WTC11 (cell line): Measurements from ENCODE around the gene MAB21L1. TPM values are rescaled to one million over a fixed set of nuclear protein-coding genes. Genes with fewer than 3 reads are reported as not detected.

Experiments
- ATAC-seq: fragments of 200-7000 bp; cut with Tn5 transposase; 2 replicates; pipeline ENCODE4 v1.10.0; 2021; ENCODE audit warnings: mild to moderate bottlenecking, moderate library complexity
- CTCF ChIA-PET: fragments of 300-600 bp; sonication (Branson Sonifier 250); formaldehyde crosslinking; loops from one replicate; lab custom pipeline; 2021; ENCODE audit warnings: antibody characterized with exemption; lab: Charles Lee
- POLR2A ChIA-PET: fragments of 350-600 bp; sonication (Branson Sonifier 250); formaldehyde crosslinking; loops from one replicate; lab custom pipeline; 2021; ENCODE audit warnings: antibody characterized with exemption; lab: Charles Lee
- DNase-seq: peaks from one replicate; pipeline ENCODE4 v3.0.0; 2021; ENCODE audit warnings: low spot score
- H3K27ac Mint-ChIP-seq: 2 replicates; pipeline ENCODE4 v1.8.0; 2021; ENCODE audit warnings: mixed read lengths
- H3K27me3 Mint-ChIP-seq: 2 replicates; pipeline ENCODE4 v1.8.0; 2021; ENCODE audit warnings: low read depth, mild to moderate bottlenecking, moderate library complexity, mixed read lengths
- H3K36me3 Mint-ChIP-seq: 2 replicates; pipeline ENCODE4 v1.8.0; 2021; ENCODE audit warnings: mixed read lengths
- H3K4me1 Mint-ChIP-seq: 2 replicates; pipeline ENCODE4 v1.8.0; 2022; ENCODE audit warnings: mixed read lengths
- H3K4me3 Mint-ChIP-seq: 2 replicates; pipeline ENCODE4 v1.8.0; 2021; ENCODE audit warnings: mild to moderate bottlenecking, moderate library complexity, mixed read lengths
- H3K9me3 Mint-ChIP-seq: 2 replicates; pipeline ENCODE4 v1.8.0; 2021; ENCODE audit warnings: mixed read lengths
- ATF6 ChIP-seq: sonication (generic); formaldehyde crosslinking; IDR thresholded peaks from 2 replicates; pipeline ENCODE4 v1.8.1; 2023; ENCODE audit warnings: mild to moderate bottlenecking, missing genetic modification reagents
- ELF4 ChIP-seq: sonication (generic); formaldehyde crosslinking; IDR thresholded peaks from 2 replicates; pipeline ENCODE4 v1.8.1; 2022; ENCODE audit warnings: low read depth, mild to moderate bottlenecking, moderate library complexity, missing genetic modification reagents
- EMX1 ChIP-seq: fragments of 250-450 bp; sonication (Bioruptor Pico); IDR thresholded peaks from 2 replicates; pipeline ENCODE4 v1.8.0; 2021; ENCODE audit warnings: mild to moderate bottlenecking
- ERG ChIP-seq: fragments of 250-450 bp; sonication (Bioruptor Pico); IDR thresholded peaks from 2 replicates; pipeline ENCODE4 v1.8.0; 2021; ENCODE audit warnings: mild to moderate bottlenecking
- ESRRA ChIP-seq: sonication (generic); formaldehyde crosslinking; IDR thresholded peaks from 2 replicates; pipeline ENCODE4 v1.8.1; 2022; ENCODE audit warnings: mild to moderate bottlenecking, missing genetic modification reagents, borderline replicate concordance
- ETV6 ChIP-seq: sonication (generic); formaldehyde crosslinking; IDR thresholded peaks from 2 replicates; pipeline ENCODE4 v1.8.1; 2022; ENCODE audit warnings: mild to moderate bottlenecking, missing genetic modification reagents
- GABPB1 ChIP-seq: sonication (generic); formaldehyde crosslinking; IDR thresholded peaks from 2 replicates; pipeline ENCODE4 v1.8.1; 2023; ENCODE audit warnings: mild to moderate bottlenecking, missing genetic modification reagents
- GTF2I ChIP-seq: fragments of 250-450 bp; sonication (Bioruptor Pico); conservative IDR thresholded peaks from 2 replicates; pipeline ENCODE4 v1.4.0; 2021; ENCODE audit warnings: mild to moderate bottlenecking
- JUN ChIP-seq: sonication (generic); formaldehyde crosslinking; IDR thresholded peaks from 2 replicates; pipeline ENCODE4 v1.8.0; 2023; ENCODE audit warnings: mild to moderate bottlenecking, missing genetic modification reagents
- KAT7 ChIP-seq: sonication (generic); formaldehyde crosslinking; IDR thresholded peaks from 2 replicates; pipeline ENCODE4 v1.8.1; 2023; ENCODE audit warnings: missing genetic modification reagents, mild to moderate bottlenecking, borderline replicate concordance
- MAX ChIP-seq: sonication (generic); formaldehyde crosslinking; IDR thresholded peaks from 2 replicates; pipeline ENCODE4 v1.8.0; 2022; ENCODE audit warnings: mild to moderate bottlenecking, missing genetic modification reagents
- NFATC4 ChIP-seq: fragments of 250-450 bp; sonication (Bioruptor Pico); IDR thresholded peaks from 2 replicates; pipeline ENCODE4 v1.9.0; 2021; ENCODE audit warnings: mild to moderate bottlenecking
- RORB ChIP-seq: fragments of 250-450 bp; sonication (Bioruptor Pico); IDR thresholded peaks from 2 replicates; pipeline ENCODE4 v1.9.0; 2021; ENCODE audit warnings: mild to moderate bottlenecking
- ZBTB21 ChIP-seq: sonication (generic); formaldehyde crosslinking; IDR thresholded peaks from 2 replicates; pipeline ENCODE4 v1.8.1; 2023; ENCODE audit warnings: mild to moderate bottlenecking, missing genetic modification reagents, borderline replicate concordance
- ZNF138 ChIP-seq: sonication (generic); formaldehyde crosslinking; conservative IDR thresholded peaks from 2 replicates; pipeline ENCODE4 v1.8.1; 2022; ENCODE audit warnings: mild to moderate bottlenecking, moderate library complexity, missing genetic modification reagents
- ZNF232 ChIP-seq: sonication (generic); formaldehyde crosslinking; IDR thresholded peaks from 2 replicates; pipeline ENCODE4 v1.8.0; 2022; ENCODE audit warnings: mild to moderate bottlenecking, missing genetic modification reagents
- ZNF317 ChIP-seq: sonication (generic); formaldehyde crosslinking; IDR thresholded peaks from 2 replicates; pipeline ENCODE4 v1.8.1; 2023; ENCODE audit warnings: low read depth, mild to moderate bottlenecking, moderate library complexity, missing genetic modification reagents, borderline replicate concordance
- ZNF416 ChIP-seq: fragments of 250-450 bp; sonication (Bioruptor Pico); IDR thresholded peaks from 2 replicates; pipeline ENCODE4 v1.9.0; 2021; ENCODE audit warnings: mild to moderate bottlenecking, inconsistent platforms
- ZNF423 ChIP-seq: fragments of 250-450 bp; sonication (Bioruptor Pico); IDR thresholded peaks from 2 replicates; pipeline ENCODE4 v2.1.2; 2022; ENCODE audit warnings: mild to moderate bottlenecking, moderate library complexity
- total RNA-seq: library from RNA; stranded (reverse); gene quantifications from 3 replicates; pipeline ENCODE4 v1.2.3, GENCODE V29; 2021
- TF ChIP-seq, protein P1 (sequence below): sonication (generic); formaldehyde crosslinking; IDR thresholded peaks from 2 replicates; pipeline ENCODE4 v1.8.1; 2023; ENCODE audit warnings: mild to moderate bottlenecking, missing genetic modification reagents, borderline replicate concordance
- TF ChIP-seq, protein P2 (sequence below): sonication (generic); formaldehyde crosslinking; IDR thresholded peaks from 2 replicates; pipeline ENCODE4 v1.8.1; 2023; ENCODE audit warnings: mild to moderate bottlenecking, missing genetic modification reagents, moderate library complexity
- TF ChIP-seq, protein P3 (sequence below): sonication (generic); formaldehyde crosslinking; IDR thresholded peaks from 2 replicates; pipeline ENCODE4 v1.8.0; 2022; ENCODE audit warnings: mild to moderate bottlenecking, missing genetic modification reagents
- TF ChIP-seq, protein P4 (sequence below): sonication (generic); formaldehyde crosslinking; IDR thresholded peaks from 2 replicates; pipeline ENCODE4 v1.8.0; 2022; ENCODE audit warnings: mild to moderate bottlenecking, missing genetic modification reagents

MAB21L1 gene
- total RNA-seq, 1 experiment from 2014 or later = 0.15 TPM

- Mint-ChIP-seq H3K27ac (no peak overlapping the region), H3K36me3 (no peaks in the 10 kb centered on the region), H3K27me3 (no peaks in the 10 kb centered on the region), H3K4me1 (peaks cover 5% of the 10 kb centered on the region; the same call in 1 of the 2 replicates), H3K9me3 (no peaks in the 10 kb centered on the region), H3K4me3 (no peak overlapping the region)
- DNase-seq (no peak), ATAC-seq (no peak)
- TF ChIP-seq ETV6 = no peak
- no peak for TF ChIP-seq ZNF416 (CRISPR knock-in tag)
- TF ChIP-seq ZNF317 (CRISPR knock-in tag) = no peak
- TF ChIP-seq GTF2I = no peak
- TF ChIP-seq GABPB1 (CRISPR knock-in tag) = no peak
- TF ChIP-seq, protein P1, sequence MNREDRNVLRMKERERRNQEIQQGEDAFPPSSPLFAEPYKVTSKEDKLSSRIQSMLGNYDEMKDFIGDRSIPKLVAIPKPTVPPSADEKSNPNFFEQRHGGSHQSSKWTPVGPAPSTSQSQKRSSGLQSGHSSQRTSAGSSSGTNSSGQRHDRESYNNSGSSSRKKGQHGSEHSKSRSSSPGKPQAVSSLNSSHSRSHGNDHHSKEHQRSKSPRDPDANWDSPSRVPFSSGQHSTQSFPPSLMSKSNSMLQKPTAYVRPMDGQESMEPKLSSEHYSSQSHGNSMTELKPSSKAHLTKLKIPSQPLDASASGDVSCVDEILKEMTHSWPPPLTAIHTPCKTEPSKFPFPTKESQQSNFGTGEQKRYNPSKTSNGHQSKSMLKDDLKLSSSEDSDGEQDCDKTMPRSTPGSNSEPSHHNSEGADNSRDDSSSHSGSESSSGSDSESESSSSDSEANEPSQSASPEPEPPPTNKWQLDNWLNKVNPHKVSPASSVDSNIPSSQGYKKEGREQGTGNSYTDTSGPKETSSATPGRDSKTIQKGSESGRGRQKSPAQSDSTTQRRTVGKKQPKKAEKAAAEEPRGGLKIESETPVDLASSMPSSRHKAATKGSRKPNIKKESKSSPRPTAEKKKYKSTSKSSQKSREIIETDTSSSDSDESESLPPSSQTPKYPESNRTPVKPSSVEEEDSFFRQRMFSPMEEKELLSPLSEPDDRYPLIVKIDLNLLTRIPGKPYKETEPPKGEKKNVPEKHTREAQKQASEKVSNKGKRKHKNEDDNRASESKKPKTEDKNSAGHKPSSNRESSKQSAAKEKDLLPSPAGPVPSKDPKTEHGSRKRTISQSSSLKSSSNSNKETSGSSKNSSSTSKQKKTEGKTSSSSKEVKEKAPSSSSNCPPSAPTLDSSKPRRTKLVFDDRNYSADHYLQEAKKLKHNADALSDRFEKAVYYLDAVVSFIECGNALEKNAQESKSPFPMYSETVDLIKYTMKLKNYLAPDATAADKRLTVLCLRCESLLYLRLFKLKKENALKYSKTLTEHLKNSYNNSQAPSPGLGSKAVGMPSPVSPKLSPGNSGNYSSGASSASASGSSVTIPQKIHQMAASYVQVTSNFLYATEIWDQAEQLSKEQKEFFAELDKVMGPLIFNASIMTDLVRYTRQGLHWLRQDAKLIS (CRISPR knock-in tag) = no peak
- no peak for TF ChIP-seq EMX1 (CRISPR knock-in tag)
- no peak for TF ChIP-seq ELF4
- no peak for TF ChIP-seq JUN (CRISPR knock-in tag)
- TF ChIP-seq MAX (CRISPR knock-in tag) = no peak
- TF ChIP-seq, protein P2, sequence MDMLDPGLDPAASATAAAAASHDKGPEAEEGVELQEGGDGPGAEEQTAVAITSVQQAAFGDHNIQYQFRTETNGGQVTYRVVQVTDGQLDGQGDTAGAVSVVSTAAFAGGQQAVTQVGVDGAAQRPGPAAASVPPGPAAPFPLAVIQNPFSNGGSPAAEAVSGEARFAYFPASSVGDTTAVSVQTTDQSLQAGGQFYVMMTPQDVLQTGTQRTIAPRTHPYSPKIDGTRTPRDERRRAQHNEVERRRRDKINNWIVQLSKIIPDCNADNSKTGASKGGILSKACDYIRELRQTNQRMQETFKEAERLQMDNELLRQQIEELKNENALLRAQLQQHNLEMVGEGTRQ = no peak
- TF ChIP-seq, protein P3, sequence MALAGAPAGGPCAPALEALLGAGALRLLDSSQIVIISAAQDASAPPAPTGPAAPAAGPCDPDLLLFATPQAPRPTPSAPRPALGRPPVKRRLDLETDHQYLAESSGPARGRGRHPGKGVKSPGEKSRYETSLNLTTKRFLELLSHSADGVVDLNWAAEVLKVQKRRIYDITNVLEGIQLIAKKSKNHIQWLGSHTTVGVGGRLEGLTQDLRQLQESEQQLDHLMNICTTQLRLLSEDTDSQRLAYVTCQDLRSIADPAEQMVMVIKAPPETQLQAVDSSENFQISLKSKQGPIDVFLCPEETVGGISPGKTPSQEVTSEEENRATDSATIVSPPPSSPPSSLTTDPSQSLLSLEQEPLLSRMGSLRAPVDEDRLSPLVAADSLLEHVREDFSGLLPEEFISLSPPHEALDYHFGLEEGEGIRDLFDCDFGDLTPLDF (CRISPR knock-in tag) = no peak
- no peak for TF ChIP-seq RORB (CRISPR knock-in tag)
- TF ChIP-seq ZNF232 (CRISPR knock-in tag) = no peak
- no peak for TF ChIP-seq KAT7 (CRISPR knock-in tag)
- TF ChIP-seq NFATC4 = no peak
- TF ChIP-seq, protein P4, sequence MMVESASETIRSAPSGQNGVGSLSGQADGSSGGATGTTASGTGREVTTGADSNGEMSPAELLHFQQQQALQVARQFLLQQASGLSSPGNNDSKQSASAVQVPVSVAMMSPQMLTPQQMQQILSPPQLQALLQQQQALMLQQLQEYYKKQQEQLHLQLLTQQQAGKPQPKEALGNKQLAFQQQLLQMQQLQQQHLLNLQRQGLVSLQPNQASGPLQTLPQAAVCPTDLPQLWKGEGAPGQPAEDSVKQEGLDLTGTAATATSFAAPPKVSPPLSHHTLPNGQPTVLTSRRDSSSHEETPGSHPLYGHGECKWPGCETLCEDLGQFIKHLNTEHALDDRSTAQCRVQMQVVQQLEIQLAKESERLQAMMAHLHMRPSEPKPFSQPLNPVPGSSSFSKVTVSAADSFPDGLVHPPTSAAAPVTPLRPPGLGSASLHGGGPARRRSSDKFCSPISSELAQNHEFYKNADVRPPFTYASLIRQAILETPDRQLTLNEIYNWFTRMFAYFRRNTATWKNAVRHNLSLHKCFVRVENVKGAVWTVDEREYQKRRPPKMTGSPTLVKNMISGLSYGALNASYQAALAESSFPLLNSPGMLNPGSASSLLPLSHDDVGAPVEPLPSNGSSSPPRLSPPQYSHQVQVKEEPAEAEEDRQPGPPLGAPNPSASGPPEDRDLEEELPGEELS (CRISPR knock-in tag) = no peak
- CTCF ChIA-PET = no interaction called here
- POLR2A ChIA-PET = no interaction called here
Measured at GRCh38 chr13:35498231-35498630, 21.7 kb upstream of the MAB21L1 start.

DNA sequence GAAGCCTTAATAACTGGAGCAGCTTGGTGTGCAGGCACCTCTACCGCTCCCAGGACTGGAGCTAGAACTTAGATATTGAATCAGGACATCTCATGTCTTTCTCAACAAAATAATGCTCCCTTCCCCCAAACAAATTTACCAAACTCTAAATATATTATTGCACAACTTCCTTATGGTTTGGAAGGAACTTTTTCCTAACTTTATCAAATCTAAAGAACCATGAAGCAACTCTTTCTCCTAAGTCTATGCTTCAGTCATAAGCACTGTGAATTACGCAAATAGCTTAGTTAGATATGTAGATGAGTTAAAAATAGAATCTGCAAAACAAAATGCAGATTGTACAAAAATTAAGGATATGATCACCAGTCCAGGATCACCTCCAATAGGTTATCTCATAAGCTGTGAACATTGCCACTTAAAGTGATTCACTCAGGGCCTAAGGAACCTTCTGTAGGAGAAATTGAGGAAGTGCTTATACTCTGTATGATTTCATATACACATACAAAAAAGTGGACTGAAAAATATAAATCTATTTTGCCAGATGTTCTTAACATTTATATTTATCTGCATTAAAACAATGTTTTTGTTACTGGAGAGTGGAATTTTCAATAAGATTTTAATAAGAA lies 20.4 kb upstream of the MAB21L1 start:
- no peaks in the 10 kb centered on the region for H3K27me3 Mint-ChIP-seq
- H3K27ac Mint-ChIP-seq = no peak overlapping the region
- no peak for DNase-seq
- H3K4me1 Mint-ChIP-seq = peaks cover 5% of the 10 kb centered on the region; the same call in 1 of the 2 replicates
- no peak for ATAC-seq
- no peaks in the 10 kb centered on the region for H3K9me3 Mint-ChIP-seq
- no peaks in the 10 kb centered on the region for H3K36me3 Mint-ChIP-seq
- no peak overlapping the region for H3K4me3 Mint-ChIP-seq
- POLR2A ChIA-PET = interaction anchor here (0.7 kb wide), 1 partner anchor 16 kb away, joined by 5 read pairs; no protein-coding TSS in a partner anchor
- CTCF ChIA-PET = no interaction called here
- TF ChIP-seq ZNF232 (CRISPR knock-in tag) (no peak), ZNF138 (CRISPR knock-in tag) (no peak), ATF6 (CRISPR knock-in tag) (no peak), ESRRA (CRISPR knock-in tag) (no peak), ZNF423 (CRISPR knock-in tag) (no peak), ETV6 (no peak), ERG (CRISPR knock-in tag) (no peak), ZBTB21 (CRISPR knock-in tag) (no peak)
- TF ChIP-seq, protein P3 (CRISPR knock-in tag) = no peak
